ENCODE measurements around the gene SH3GL1. TPM values are rescaled to one million over a fixed set of nuclear protein-coding genes. Genes with fewer than 3 reads are reported as not detected.

SH3GL1 gene
- total and polyA plus RNA-seq, 2 of the 4 experiments (the other 2 are of a cell fraction) = 28.1 to 138 TPM

DNA sequence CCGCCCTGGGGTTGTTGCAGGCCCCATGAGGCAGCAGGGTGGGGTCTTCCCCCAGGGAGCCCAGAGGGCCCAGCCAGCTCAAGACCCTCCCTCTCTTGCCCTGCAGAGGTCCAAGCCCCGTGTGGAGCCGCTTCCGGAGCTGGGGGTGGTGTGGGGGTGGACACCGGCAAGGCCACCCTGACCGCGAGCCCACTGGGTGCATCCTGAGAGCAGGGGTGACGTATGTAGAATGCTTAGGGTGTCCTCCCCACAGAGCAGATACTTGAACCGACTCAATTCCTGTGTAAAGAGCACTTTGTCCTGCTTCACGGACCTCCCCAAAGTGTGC lies 42.4 kb upstream of the SH3GL1 start:
- ATAC-seq (ENCODE audit: low read depth) (no peak), DNase-seq (no peak)
- Histone ChIP-seq H3K4me3 (ENCODE audit: insufficient read depth, low read depth, low read length) (no peak overlapping the region), H4K8ac (ENCODE audit: low read depth in 2 of 2, low read length in 2 of 2) (no peak overlapping the region), H3K14ac (replicated peaks; ENCODE audit: low read depth, low read length) (no peak overlapping the region), H3K18ac (ENCODE audit: low read depth, low read length) (no peak overlapping the region), H3K4me2 (ENCODE audit: low read depth, low read length) (no peak overlapping the region), H2AK9ac (replicated peaks; ENCODE audit: low read depth, low read length, poor library complexity) (no peak overlapping the region), H3K9me1 (ENCODE audit: insufficient read depth, low read length) (peaks cover 6% of the 10 kb centered on the region; the same call in 1 of the 2 replicates), H2BK120ac (ENCODE audit: low read depth, low read length) (no peak overlapping the region), H3K9me3 (ENCODE audit: control insufficient read depth, insufficient read depth, low read length) (no peaks in the 10 kb centered on the region), H3K9ac (ENCODE audit: low read depth, low read length) (no peak overlapping the region), H2BK15ac (ENCODE audit: low read depth, low read length) (no peak overlapping the region), H4K20me1 (ENCODE audit: insufficient read depth, low read length) (peaks cover 10% of the 10 kb centered on the region; the same call in 1 of the 2 replicates), H2BK5ac (ENCODE audit: low read depth, low read length, poor library complexity, severe bottlenecking) (no peak overlapping the region), H3K56ac (ENCODE audit: extremely low read depth, insufficient read depth, low read length) (no peak overlapping the region), H3K4ac (ENCODE audit: low read depth, low read length) (no peak overlapping the region), H3K23ac (ENCODE audit: low read depth, low read length) (no peak overlapping the region), H2AK5ac (ENCODE audit: low read depth, low read length) (no peak overlapping the region), H2BK20ac (ENCODE audit: low read depth, low read length) (no peak overlapping the region), H4K5ac (ENCODE audit: low read depth, low read length) (no peak overlapping the region), H3K27me3 (ENCODE audit: control insufficient read depth, insufficient read depth, low read length) (no peaks in the 10 kb centered on the region), H3K27ac (ENCODE audit: insufficient read depth, low read length) (no peak overlapping the region), H3K36me3 (ENCODE audit: control insufficient read depth, insufficient read depth, low read length) (peaks cover 40% of the 10 kb centered on the region), H4K91ac (ENCODE audit: insufficient read depth, low read depth, low read length) (no peak overlapping the region), H3K4me1 (ENCODE audit: control insufficient read depth, insufficient read depth, low read length) (no peaks in the 10 kb centered on the region), H3K79me1 (ENCODE audit: low read depth in 1 of 2, low read length in 2 of 2) (peaks cover 3 to 30% of the 10 kb centered on the region in 2 experiments), H2AFZ (replicated peaks; ENCODE audit: low read length, poor library complexity) (no peak overlapping the region)
- POLR2A ChIA-PET (ENCODE audit: unreplicated experiment) = no interaction called here
- no TSS peak for BruUV-seq (replicated peaks)
- intact Hi-C loops (cut with micrococcal nuclease) (no loop called here), in situ Hi-C loops (cut with MboI; ENCODE audit: low sequenced_read_pairs) (no loop called here), dilution Hi-C loops (cut with HindIII; ENCODE audit: low sequenced_read_pairs, unreplicated experiment) (no loop called here)
- WGBS, 2 experiments (ENCODE audit: extremely low coverage in 2 of 2, insufficient read length in 1 of 2) = no CpG with 5 or more reads among the region's 10 CpGs
- TF ChIP-seq RAD21 (IDR thresholded peaks at IDR 0.05; ENCODE audit: low read length) (no peak), BHLHE40 (IDR thresholded peaks at IDR 0.05; ENCODE audit: low read depth, low read length) (no peak), RCOR1 (IDR thresholded peaks at IDR 0.05; ENCODE audit: insufficient replicate concordance, low read length) (no peak), CHD1 (IDR thresholded peaks at IDR 0.05; ENCODE audit: low read depth, low read length) (no peak), RFX5 (IDR thresholded peaks at IDR 0.05; ENCODE audit: low read depth, low read length) (no peak), NFE2L2 (IDR thresholded peaks at IDR 0.05; ENCODE audit: low read depth, low read length) (no peak)
- TF ChIP-seq, protein P1, sequence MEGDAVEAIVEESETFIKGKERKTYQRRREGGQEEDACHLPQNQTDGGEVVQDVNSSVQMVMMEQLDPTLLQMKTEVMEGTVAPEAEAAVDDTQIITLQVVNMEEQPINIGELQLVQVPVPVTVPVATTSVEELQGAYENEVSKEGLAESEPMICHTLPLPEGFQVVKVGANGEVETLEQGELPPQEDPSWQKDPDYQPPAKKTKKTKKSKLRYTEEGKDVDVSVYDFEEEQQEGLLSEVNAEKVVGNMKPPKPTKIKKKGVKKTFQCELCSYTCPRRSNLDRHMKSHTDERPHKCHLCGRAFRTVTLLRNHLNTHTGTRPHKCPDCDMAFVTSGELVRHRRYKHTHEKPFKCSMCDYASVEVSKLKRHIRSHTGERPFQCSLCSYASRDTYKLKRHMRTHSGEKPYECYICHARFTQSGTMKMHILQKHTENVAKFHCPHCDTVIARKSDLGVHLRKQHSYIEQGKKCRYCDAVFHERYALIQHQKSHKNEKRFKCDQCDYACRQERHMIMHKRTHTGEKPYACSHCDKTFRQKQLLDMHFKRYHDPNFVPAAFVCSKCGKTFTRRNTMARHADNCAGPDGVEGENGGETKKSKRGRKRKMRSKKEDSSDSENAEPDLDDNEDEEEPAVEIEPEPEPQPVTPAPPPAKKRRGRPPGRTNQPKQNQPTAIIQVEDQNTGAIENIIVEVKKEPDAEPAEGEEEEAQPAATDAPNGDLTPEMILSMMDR (conservative IDR thresholded peaks at IDR 0.05; ENCODE audit: low read depth, low read length) = no peak
- TF ChIP-seq, protein P2, sequence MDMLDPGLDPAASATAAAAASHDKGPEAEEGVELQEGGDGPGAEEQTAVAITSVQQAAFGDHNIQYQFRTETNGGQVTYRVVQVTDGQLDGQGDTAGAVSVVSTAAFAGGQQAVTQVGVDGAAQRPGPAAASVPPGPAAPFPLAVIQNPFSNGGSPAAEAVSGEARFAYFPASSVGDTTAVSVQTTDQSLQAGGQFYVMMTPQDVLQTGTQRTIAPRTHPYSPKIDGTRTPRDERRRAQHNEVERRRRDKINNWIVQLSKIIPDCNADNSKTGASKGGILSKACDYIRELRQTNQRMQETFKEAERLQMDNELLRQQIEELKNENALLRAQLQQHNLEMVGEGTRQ (IDR thresholded peaks at IDR 0.05; ENCODE audit: low read depth, low read length) = no peak
- TF ChIP-seq, protein P3, sequence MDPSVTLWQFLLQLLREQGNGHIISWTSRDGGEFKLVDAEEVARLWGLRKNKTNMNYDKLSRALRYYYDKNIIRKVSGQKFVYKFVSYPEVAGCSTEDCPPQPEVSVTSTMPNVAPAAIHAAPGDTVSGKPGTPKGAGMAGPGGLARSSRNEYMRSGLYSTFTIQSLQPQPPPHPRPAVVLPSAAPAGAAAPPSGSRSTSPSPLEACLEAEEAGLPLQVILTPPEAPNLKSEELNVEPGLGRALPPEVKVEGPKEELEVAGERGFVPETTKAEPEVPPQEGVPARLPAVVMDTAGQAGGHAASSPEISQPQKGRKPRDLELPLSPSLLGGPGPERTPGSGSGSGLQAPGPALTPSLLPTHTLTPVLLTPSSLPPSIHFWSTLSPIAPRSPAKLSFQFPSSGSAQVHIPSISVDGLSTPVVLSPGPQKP (IDR thresholded peaks at IDR 0.05; ENCODE audit: borderline replicate concordance, low read depth, low read length) = no peak
- CTCF ChIA-PET = no interaction called here

Measured in IMR-90 (cell line).